ENCODE data around the gene GRK7. TPM values are rescaled to one million over a fixed set of nuclear protein-coding genes. Genes with fewer than 3 reads are reported as not detected.
"Not testable (repeated sequence)": the region's sequence is repeated elsewhere in the genome, so short reads cannot be mapped to it uniquely, and the experiment has no call there.

GRK7 gene
- total and polyA plus RNA-seq, 5 experiments from 2014 or later, result 0.42 to 0.44 TPM; not detected in 3

GRCh38 chr3:141784531-141784930 is 21.3 kb downstream of the GRK7 start:
- DNase-seq, result no peak
- Mint-ChIP-seq H3K4me1 (peaks cover 0 to 10% (median 0%) of the 10 kb centered on the region in 4 donors), H3K4me3 (no peak overlapping the region), H3K36me3 (no peaks in the 10 kb centered on the region), H3K27ac (peak overlapping the region in 1 of 10 donors; percentile 19), H3K27me3 (peaks cover 0 to 5% (median 0%) of the 10 kb centered on the region in 5 donors), H3K9me3 (no peaks in the 10 kb centered on the region)
- no peak for ATAC-seq
- POLR2A ChIA-PET, result interaction anchor here (1.4 kb wide), 1 partner anchor 16 kb away, joined by 3 read pairs; no protein-coding TSS in a partner anchor

GRCh38 chr3:141788149-141788548 is 24.9 kb downstream of the GRK7 start:
- Mint-ChIP-seq H3K4me1 (peaks cover 0 to 4% (median under 1%) of the 10 kb centered on the region in 4 donors), H3K36me3 (no peaks in the 10 kb centered on the region), H3K4me3 (no peak overlapping the region), H3K27me3 (no peaks in the 10 kb centered on the region), H3K9me3 (no peaks in the 10 kb centered on the region), H3K27ac (peak overlapping the region in 5 of 10 donors; percentile 8 to 81 (median 32))
- POLR2A ChIA-PET, result no interaction called here
- no peak for DNase-seq
- no peak for ATAC-seq

DNA sequence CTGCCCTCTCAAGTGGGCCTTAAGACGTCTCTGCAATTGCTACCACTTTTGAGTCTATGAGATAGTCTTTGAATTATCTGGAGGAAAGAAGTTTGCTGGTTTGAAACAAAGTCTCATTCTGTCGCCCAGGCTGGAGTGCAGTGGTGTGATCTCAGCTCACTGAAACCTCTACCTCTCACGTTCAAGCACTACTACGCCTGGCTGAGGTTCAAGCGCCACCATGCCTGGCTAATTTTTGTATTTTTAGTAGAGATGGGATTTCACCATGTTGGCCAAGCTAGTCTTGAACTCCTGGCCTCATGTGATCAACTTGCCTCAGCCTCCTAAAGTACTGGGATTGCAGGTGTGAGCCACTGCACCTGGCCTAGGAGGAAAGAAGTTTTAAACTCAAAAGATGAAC is 25.5 kb downstream of the GRK7 start:
- POLR2A ChIA-PET, H3K36me3 Mint-ChIP-seq, H3K9me3 Mint-ChIP-seq, H3K4me1 Mint-ChIP-seq, H3K27me3 Mint-ChIP-seq, ATAC-seq, H3K4me3 Mint-ChIP-seq, DNase-seq: not testable (repeated sequence)
- peak overlapping the region in 1 of 10 donors; percentile 11 for H3K27ac Mint-ChIP-seq

- ATAC-seq (no peak), DNase-seq (no peak)
- no peak overlapping the region for H3K4me3 Mint-ChIP-seq
- no peaks in the 10 kb centered on the region for H3K9me3 Mint-ChIP-seq
- H3K27me3 Mint-ChIP-seq, result no peaks in the 10 kb centered on the region
- peaks cover 6 to 9% (median 8%) of the 10 kb centered on the region in 4 donors for H3K4me1 Mint-ChIP-seq
- H3K27ac Mint-ChIP-seq, result no peak overlapping the region
- H3K36me3 Mint-ChIP-seq, result no peaks in the 10 kb centered on the region
- POLR2A ChIA-PET, result no interaction called here
These were observed 26.1 kb downstream of the GRK7 start for GRCh38 chr3:141789281-141789680.

- DNase-seq (no peak), ATAC-seq (no peak)
- Mint-ChIP-seq H3K4me3 (no peak overlapping the region), H3K27ac (peak overlapping the region in 1 of 10 donors; percentile 37), H3K27me3 (no peaks in the 10 kb centered on the region), H3K36me3 (no peaks in the 10 kb centered on the region), H3K4me1 (peaks cover 15 to 18% (median 17%) of the 10 kb centered on the region in 4 donors), H3K9me3 (no peaks in the 10 kb centered on the region)
- POLR2A ChIA-PET, result no interaction called here
These were observed 27.0 kb downstream of the GRK7 start for GRCh38 chr3:141790171-141790570.

DNA sequence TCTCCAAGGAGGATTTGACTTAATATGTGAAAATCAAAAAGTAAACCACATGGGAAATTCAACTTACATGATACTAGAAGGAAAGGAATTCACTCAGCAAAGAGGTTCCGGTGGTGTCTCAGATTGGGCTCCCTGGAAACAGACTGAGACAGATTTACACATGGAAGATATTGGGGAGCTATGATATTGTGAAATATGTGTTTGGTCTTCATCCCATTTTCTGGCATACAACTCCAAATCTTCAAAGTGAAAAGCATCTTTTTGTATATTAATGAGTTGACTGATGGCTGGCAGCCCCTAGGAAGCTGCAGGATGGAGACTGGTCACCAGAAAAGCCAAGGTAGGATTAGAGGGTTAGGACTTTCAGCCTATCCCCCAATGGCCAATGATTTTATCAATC is 29.3 kb downstream of the GRK7 start:
- no peak for ATAC-seq
- Mint-ChIP-seq H3K27me3 (no peaks in the 10 kb centered on the region), H3K4me3 (no peak overlapping the region), H3K27ac (peak overlapping the region in 2 of 10 donors; percentile 11 to 48), H3K36me3 (no peaks in the 10 kb centered on the region), H3K9me3 (no peaks in the 10 kb centered on the region), H3K4me1 (peaks cover 32 to 40% (median 38%) of the 10 kb centered on the region in 4 donors)
- DNase-seq, result no peak
- POLR2A ChIA-PET, result no interaction called here

- ATAC-seq, result no peak
- H3K4me3 Mint-ChIP-seq, result peak overlapping the region in 6 of 10 donors; percentile 7 to 84 (median 49)
These were observed 30.5 kb downstream of the GRK7 start for GRCh38 chr3:141793476-141794260.

DNA sequence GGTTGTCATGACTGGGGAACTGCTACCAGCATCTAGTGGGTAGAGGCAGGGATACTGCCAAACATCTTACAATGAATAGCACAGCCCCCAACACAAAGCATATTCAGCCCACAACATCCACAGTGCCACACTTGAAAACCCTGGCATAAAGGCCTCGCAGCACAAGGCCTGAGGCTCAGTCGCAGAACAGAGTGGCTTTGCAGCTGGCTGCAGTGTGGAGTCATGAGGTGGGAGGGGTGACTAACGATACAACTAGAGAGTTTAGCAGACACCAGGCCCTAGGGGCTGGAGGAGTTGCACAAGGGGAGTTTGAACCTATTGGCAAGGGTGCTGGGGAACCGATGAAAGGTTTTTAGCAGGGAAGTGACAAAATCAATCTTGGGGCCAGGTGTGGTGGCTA is 32.1 kb downstream of the GRK7 start:
- H3K9me3 Mint-ChIP-seq, result no peaks in the 10 kb centered on the region
- ATAC-seq (no peak), DNase-seq (no peak)
- no peaks in the 10 kb centered on the region for H3K27me3 Mint-ChIP-seq
- H3K4me1 Mint-ChIP-seq, result peaks cover 38 to 63% (median 58%) of the 10 kb centered on the region in 4 donors
- H3K4me3 Mint-ChIP-seq, result peak overlapping the region in 9 of 10 donors; percentile 12 to 92 (median 52)
- H3K36me3 Mint-ChIP-seq, result no peaks in the 10 kb centered on the region
- POLR2A ChIA-PET, result interaction anchor here (1.1 kb wide), 1 partner anchor 335 kb away, joined by 3 read pairs; no protein-coding TSS in a partner anchor
- H3K27ac Mint-ChIP-seq, result peak overlapping the region in 8 of 10 donors; percentile 54 to 99 (median 89)

More at GRCh38 chr3:141793476-141794260, 30.5 kb downstream of the GRK7 start:
- Mint-ChIP-seq H3K9me3 (no peaks in the 10 kb centered on the region), H3K27ac (peak overlapping the region in 7 of 10 donors; percentile 49 to 99 (median 92)), H3K27me3 (no peaks in the 10 kb centered on the region), H3K4me1 (peaks cover 37 to 52% (median 50%) of the 10 kb centered on the region in 4 donors), H3K36me3 (no peaks in the 10 kb centered on the region)
- POLR2A ChIA-PET, result no interaction called here
- DNase-seq, result no peak

DNA sequence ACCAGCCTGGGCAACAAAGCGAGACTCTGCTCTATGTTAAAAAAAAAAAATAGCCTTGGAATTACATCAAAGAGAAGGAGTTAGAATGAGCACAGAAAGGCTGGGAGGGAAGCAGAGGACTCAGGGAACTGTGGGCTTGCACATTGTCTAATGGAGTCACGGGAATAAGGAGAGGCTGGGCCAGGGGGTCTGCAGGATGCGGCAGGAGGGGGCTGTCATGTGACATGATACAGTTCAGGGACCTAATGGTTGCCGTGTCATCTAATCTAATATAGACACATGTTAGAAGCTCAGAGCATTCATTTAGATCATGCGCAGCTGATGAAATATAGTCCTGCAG is 32.5 kb downstream of the GRK7 start:
- peak overlapping the region in 9 of 10 donors; percentile 84 to 94 (median 90) for H3K4me3 Mint-ChIP-seq
- peaks cover 38 to 64% (median 58%) of the 10 kb centered on the region in 4 donors for H3K4me1 Mint-ChIP-seq
- POLR2A ChIA-PET, result interaction anchor here (1.1 to 3.8 kb wide), 3 partner anchors 58 to 336 kb away, joined by 3 to 44 read pairs (median 44); partner anchors contain the start of genes ATP1B3 and RNF7
- ATAC-seq (no peak), DNase-seq (no peak)
- peak overlapping the region; percentile 94 to 99 (median 97) for H3K27ac Mint-ChIP-seq
- no peaks in the 10 kb centered on the region for H3K36me3 Mint-ChIP-seq
- H3K27me3 Mint-ChIP-seq, result no peaks in the 10 kb centered on the region
- H3K9me3 Mint-ChIP-seq, result peaks cover 0 to 2% (median 0%) of the 10 kb centered on the region in 9 donors

DNA sequence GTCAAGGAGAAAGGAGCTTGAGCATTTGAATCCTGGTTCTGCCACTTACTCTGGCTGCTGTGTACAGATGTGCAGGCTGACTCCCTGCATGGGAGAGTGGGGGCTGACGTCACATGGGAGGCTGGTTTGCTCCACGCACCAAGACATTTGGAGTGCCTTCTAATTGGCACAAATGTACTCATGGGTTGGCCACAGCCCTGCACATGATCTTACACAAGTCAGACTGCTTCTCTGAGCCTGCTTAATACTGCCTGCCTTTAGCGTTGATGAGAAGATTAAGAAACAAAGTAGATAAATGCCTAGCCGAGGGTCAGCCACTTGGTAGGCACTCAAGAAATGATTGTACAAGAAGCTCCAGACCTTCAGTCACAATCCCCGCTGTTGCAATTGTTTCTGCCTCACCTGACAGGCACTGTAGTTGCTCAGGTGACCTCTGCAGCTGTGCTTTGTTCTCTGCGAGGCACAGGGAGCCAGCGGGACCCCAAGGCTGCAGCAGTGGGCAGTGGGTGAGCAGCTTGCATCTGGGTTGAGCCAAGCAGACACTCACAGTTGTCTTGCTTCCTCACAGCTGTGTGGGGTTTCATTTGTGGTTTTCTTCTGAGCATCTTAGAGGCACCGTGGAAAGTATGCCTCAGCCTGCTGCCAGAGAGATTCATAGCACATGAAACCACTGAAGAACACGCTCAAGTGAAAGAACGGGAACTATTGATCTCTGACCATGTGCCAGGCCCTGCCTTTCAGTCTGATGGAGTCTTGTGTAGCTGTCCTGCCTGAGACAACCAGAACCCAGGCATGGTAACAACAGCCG is 33.1 kb downstream of the GRK7 start:
- peaks cover 0 to 2% (median 0%) of the 10 kb centered on the region in 9 donors for H3K9me3 Mint-ChIP-seq
- no peaks in the 10 kb centered on the region for H3K27me3 Mint-ChIP-seq
- H3K4me3 Mint-ChIP-seq, result peak overlapping the region; percentile 84 to 94 (median 90)
- peak; percentile 76 to 83 for ATAC-seq
- H3K4me1 Mint-ChIP-seq, result peaks cover 38 to 64% (median 58%) of the 10 kb centered on the region in 4 donors
- H3K36me3 Mint-ChIP-seq, result no peaks in the 10 kb centered on the region
- POLR2A ChIA-PET, result interaction anchor here (1.1 to 3.8 kb wide), 5 partner anchors 13 to 336 kb away, joined by 3 to 44 read pairs (median 10); partner anchors contain the start of genes ATP1B3 and RNF7
- peak; percentile 17 to 80 (median 54) for DNase-seq
- peak overlapping the region; percentile 94 to 99 (median 97) for H3K27ac Mint-ChIP-seq

- ATAC-seq (peak; percentile 34 to 35), DNase-seq (peak in 7 of 10 donors; percentile 25 to 66 (median 42))
- peaks cover 38 to 64% (median 58%) of the 10 kb centered on the region in 4 donors for H3K4me1 Mint-ChIP-seq
- peak overlapping the region; percentile 84 to 94 (median 90) for H3K4me3 Mint-ChIP-seq
- H3K9me3 Mint-ChIP-seq, result peaks cover 0 to 2% (median 0%) of the 10 kb centered on the region in 9 donors
- no peaks in the 10 kb centered on the region for H3K27me3 Mint-ChIP-seq
- H3K36me3 Mint-ChIP-seq, result no peaks in the 10 kb centered on the region
- POLR2A ChIA-PET, result interaction anchor here (0.9 to 3.8 kb wide), 8 partner anchors 10 to 531 kb away, joined by 3 to 44 read pairs (median 4); partner anchors contain the start of genes ATP1B3 and RNF7
- peak overlapping the region; percentile 94 to 99 (median 97) for H3K27ac Mint-ChIP-seq
These were observed 33.9 kb downstream of the GRK7 start for GRCh38 chr3:141796889-141797781.

Measured in naive thymus-derived CD8-positive, alpha-beta T cell (primary cell).